ENCODE data around the gene JCHAIN.

The JCHAIN gene

DNA sequence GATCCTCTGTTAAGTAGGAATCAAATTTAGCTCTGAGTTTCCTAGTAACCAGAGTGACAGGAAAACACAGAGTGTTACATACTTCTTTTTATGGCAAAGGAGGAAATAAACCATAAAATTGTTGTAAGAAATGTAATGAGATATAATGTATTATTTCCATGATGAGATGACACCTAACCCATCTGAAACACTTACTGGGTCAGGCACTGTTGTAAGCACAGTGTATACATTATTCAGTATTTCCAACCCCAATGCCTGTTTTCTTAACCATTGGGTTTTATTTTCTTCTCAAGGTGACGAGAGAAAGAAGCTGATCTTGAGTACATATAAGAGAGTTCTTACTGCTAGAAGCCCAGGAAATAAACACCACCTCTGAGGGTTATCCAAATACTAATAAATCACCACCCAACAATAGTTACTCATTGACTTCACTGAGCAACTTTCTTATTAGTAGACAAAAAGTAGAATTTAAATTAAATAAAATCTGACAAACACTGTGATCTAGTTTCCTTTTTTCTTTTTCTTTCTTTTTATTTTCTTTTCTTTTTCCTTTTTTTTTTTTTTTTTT, 42.0 kb downstream of the JCHAIN start:
- ATAC-seq = no peak
- TF ChIP-seq, protein P1, sequence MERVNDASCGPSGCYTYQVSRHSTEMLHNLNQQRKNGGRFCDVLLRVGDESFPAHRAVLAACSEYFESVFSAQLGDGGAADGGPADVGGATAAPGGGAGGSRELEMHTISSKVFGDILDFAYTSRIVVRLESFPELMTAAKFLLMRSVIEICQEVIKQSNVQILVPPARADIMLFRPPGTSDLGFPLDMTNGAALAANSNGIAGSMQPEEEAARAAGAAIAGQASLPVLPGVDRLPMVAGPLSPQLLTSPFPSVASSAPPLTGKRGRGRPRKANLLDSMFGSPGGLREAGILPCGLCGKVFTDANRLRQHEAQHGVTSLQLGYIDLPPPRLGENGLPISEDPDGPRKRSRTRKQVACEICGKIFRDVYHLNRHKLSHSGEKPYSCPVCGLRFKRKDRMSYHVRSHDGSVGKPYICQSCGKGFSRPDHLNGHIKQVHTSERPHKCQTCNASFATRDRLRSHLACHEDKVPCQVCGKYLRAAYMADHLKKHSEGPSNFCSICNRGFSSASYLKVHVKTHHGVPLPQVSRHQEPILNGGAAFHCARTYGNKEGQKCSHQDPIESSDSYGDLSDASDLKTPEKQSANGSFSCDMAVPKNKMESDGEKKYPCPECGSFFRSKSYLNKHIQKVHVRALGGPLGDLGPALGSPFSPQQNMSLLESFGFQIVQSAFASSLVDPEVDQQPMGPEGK (CRISPR knock-in tag; IDR thresholded peaks at IDR 0.05; ENCODE audit: borderline replicate concordance) = no peak
- TF ChIP-seq, protein P2, sequence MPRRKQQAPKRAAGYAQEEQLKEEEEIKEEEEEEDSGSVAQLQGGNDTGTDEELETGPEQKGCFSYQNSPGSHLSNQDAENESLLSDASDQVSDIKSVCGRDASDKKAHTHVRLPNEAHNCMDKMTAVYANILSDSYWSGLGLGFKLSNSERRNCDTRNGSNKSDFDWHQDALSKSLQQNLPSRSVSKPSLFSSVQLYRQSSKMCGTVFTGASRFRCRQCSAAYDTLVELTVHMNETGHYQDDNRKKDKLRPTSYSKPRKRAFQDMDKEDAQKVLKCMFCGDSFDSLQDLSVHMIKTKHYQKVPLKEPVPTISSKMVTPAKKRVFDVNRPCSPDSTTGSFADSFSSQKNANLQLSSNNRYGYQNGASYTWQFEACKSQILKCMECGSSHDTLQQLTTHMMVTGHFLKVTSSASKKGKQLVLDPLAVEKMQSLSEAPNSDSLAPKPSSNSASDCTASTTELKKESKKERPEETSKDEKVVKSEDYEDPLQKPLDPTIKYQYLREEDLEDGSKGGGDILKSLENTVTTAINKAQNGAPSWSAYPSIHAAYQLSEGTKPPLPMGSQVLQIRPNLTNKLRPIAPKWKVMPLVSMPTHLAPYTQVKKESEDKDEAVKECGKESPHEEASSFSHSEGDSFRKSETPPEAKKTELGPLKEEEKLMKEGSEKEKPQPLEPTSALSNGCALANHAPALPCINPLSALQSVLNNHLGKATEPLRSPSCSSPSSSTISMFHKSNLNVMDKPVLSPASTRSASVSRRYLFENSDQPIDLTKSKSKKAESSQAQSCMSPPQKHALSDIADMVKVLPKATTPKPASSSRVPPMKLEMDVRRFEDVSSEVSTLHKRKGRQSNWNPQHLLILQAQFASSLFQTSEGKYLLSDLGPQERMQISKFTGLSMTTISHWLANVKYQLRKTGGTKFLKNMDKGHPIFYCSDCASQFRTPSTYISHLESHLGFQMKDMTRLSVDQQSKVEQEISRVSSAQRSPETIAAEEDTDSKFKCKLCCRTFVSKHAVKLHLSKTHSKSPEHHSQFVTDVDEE (CRISPR knock-in tag; IDR thresholded peaks at IDR 0.05) = no peak
- TF ChIP-seq OSR1 (CRISPR knock-in tag; IDR thresholded peaks at IDR 0.05) (no peak), TCF4 (CRISPR knock-in tag; IDR thresholded peaks at IDR 0.05; ENCODE audit: borderline replicate concordance) (no peak), ARNTL (CRISPR knock-in tag; IDR thresholded peaks at IDR 0.05; ENCODE audit: borderline replicate concordance, low read depth) (no peak), RARB (CRISPR knock-in tag; IDR thresholded peaks at IDR 0.05) (no peak), ZFP30 (CRISPR knock-in tag; IDR thresholded peaks at IDR 0.05) (no peak), TOX (CRISPR knock-in tag; IDR thresholded peaks at IDR 0.05; ENCODE audit: borderline replicate concordance) (no peak), ZNF70 (CRISPR knock-in tag; IDR thresholded peaks at IDR 0.05) (no peak), ESRRG (CRISPR knock-in tag; IDR thresholded peaks at IDR 0.05) (no peak)
- TF ChIP-seq, protein P3, sequence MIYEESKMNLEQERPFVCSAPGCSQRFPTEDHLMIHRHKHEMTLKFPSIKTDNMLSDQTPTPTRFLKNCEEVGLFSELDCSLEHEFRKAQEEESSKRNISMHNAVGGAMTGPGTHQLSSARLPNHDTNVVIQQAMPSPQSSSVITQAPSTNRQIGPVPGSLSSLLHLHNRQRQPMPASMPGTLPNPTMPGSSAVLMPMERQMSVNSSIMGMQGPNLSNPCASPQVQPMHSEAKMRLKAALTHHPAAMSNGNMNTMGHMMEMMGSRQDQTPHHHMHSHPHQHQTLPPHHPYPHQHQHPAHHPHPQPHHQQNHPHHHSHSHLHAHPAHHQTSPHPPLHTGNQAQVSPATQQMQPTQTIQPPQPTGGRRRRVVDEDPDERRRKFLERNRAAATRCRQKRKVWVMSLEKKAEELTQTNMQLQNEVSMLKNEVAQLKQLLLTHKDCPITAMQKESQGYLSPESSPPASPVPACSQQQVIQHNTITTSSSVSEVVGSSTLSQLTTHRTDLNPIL (CRISPR knock-in tag; IDR thresholded peaks at IDR 0.05; ENCODE audit: low read depth) = no peak
- TF ChIP-seq, protein P4, sequence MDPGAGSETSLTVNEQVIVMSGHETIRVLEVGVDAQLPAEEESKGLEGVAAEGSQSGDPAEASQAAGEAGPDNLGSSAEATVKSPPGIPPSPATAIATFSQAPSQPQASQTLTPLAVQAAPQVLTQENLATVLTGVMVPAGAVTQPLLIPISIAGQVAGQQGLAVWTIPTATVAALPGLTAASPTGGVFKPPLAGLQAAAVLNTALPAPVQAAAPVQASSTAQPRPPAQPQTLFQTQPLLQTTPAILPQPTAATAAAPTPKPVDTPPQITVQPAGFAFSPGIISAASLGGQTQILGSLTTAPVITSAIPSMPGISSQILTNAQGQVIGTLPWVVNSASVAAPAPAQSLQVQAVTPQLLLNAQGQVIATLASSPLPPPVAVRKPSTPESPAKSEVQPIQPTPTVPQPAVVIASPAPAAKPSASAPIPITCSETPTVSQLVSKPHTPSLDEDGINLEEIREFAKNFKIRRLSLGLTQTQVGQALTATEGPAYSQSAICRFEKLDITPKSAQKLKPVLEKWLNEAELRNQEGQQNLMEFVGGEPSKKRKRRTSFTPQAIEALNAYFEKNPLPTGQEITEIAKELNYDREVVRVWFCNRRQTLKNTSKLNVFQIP (CRISPR knock-in tag; IDR thresholded peaks at IDR 0.05; ENCODE audit: borderline replicate concordance, low read depth) = no peak
- TF ChIP-seq, protein P5, sequence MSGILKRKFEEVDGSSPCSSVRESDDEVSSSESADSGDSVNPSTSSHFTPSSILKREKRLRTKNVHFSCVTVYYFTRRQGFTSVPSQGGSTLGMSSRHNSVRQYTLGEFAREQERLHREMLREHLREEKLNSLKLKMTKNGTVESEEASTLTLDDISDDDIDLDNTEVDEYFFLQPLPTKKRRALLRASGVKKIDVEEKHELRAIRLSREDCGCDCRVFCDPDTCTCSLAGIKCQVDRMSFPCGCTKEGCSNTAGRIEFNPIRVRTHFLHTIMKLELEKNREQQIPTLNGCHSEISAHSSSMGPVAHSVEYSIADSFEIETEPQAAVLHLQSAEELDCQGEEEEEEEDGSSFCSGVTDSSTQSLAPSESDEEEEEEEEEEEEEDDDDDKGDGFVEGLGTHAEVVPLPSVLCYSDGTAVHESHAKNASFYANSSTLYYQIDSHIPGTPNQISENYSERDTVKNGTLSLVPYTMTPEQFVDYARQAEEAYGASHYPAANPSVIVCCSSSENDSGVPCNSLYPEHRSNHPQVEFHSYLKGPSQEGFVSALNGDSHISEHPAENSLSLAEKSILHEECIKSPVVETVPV (CRISPR knock-in tag; IDR thresholded peaks at IDR 0.05) = no peak

DNA sequence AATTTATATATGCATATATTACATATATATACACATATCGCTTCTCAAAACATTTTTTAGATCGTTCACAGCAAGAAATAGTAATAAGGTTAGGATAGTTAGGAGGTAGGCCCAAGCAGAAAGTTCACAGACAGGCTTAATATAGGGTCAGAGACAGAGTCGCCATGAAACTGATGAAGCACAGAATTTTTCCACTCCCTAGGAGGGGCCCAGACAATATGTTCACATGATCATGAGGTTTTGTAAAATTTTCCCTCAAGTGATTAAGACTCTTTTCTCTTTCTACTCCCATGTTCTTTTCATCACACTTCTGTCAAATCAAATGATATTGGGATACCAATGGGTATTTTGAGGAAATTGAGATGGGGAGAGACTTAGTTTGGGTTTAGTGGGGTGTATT, 43.0 kb downstream of the JCHAIN start:
- ATAC-seq = no peak

More for the DNA sequence above, 43.0 kb downstream of the JCHAIN start:
- TF ChIP-seq ZFP3 (CRISPR knock-in tag; IDR thresholded peaks at IDR 0.05) (no peak), OSR1 (CRISPR knock-in tag; IDR thresholded peaks at IDR 0.05) (no peak), TOX (CRISPR knock-in tag; IDR thresholded peaks at IDR 0.05; ENCODE audit: borderline replicate concordance) (no peak), PPARA (CRISPR knock-in tag; IDR thresholded peaks at IDR 0.05; ENCODE audit: borderline replicate concordance) (no peak), ESRRG (CRISPR knock-in tag; IDR thresholded peaks at IDR 0.05) (no peak), ISL1 (CRISPR knock-in tag; IDR thresholded peaks at IDR 0.05) (no peak), ZFP30 (CRISPR knock-in tag; IDR thresholded peaks at IDR 0.05) (no peak), ZNF565 (CRISPR knock-in tag; conservative IDR thresholded peaks at IDR 0.05; ENCODE audit: low read depth) (no peak), ZC3H10 (CRISPR knock-in tag; IDR thresholded peaks at IDR 0.05) (no peak), CSDC2 (CRISPR knock-in tag; IDR thresholded peaks at IDR 0.05) (no peak), GLIS3 (CRISPR knock-in tag; IDR thresholded peaks at IDR 0.05) (no peak), TCF4 (CRISPR knock-in tag; IDR thresholded peaks at IDR 0.05; ENCODE audit: borderline replicate concordance) (no peak), ZNF70 (CRISPR knock-in tag; IDR thresholded peaks at IDR 0.05) (no peak)
- TF ChIP-seq, protein P2 (CRISPR knock-in tag; IDR thresholded peaks at IDR 0.05) = no peak
- TF ChIP-seq, protein P3 (CRISPR knock-in tag; IDR thresholded peaks at IDR 0.05; ENCODE audit: low read depth) = no peak
- TF ChIP-seq, protein P5 (CRISPR knock-in tag; IDR thresholded peaks at IDR 0.05) = no peak
- TF ChIP-seq, protein P4 (CRISPR knock-in tag; IDR thresholded peaks at IDR 0.05; ENCODE audit: borderline replicate concordance, low read depth) = no peak

Data from SK-N-SH treated with all-trans-retinoic acid at 6 μM for 48 hours (cell line).